DMS53 treated with DMSO at 0.1 percent for 48 hours (cell line): ENCODE results near the gene IL16.
"Not testable (repeated sequence)": the region's sequence is repeated elsewhere in the genome, so short reads cannot be mapped to it uniquely, and the experiment has no call there.

Experiments used
- DNase-seq: peaks from one replicate; lab custom pipeline; 2025; ENCODE audit not compliant: unreplicated experiment; lab: John Stamatoyannopoulos, UW

IL16 gene

GRCh38 chr15:81309647-81310450 lies 113.2 kb downstream of the IL16 start:
- no peak for DNase-seq

- DNase-seq = no peak
Measured at GRCh38 chr15:81310480-81310879, 113.8 kb downstream of the IL16 start.

GRCh38 chr15:81311752-81312464 lies 115.2 kb downstream of the IL16 start:
- DNase-seq = no peak

- no peak for DNase-seq
Measured at GRCh38 chr15:81312790-81313543, 116.3 kb downstream of the IL16 start.

- DNase-seq = no peak
Measured at GRCh38 chr15:81313686-81314085, 117.0 kb downstream of the IL16 start.

- no peak for DNase-seq
Measured at GRCh38 chr15:81314378-81314777, 117.7 kb downstream of the IL16 start.

- DNase-seq = no peak
Measured at GRCh38 chr15:81315452-81316175, 118.9 kb downstream of the IL16 start.

GRCh38 chr15:81316267-81316666 lies 119.6 kb downstream of the IL16 start:
- no peak for DNase-seq

GRCh38 chr15:81317642-81318017 lies 121.0 kb downstream of the IL16 start:
- no peak for DNase-seq

GRCh38 chr15:81321667-81322066 lies 125.0 kb downstream of the IL16 start:
- no peak for DNase-seq

- DNase-seq = no peak
Measured at GRCh38 chr15:81322676-81323253, 126.1 kb downstream of the IL16 start.

GRCh38 chr15:81323559-81323943 lies 126.9 kb downstream of the IL16 start:
- no peak for DNase-seq

- peak; percentile 84 for DNase-seq
Measured at GRCh38 chr15:81323944-81324881, 127.5 kb downstream of the IL16 start, which contains the start of gene STARD5. STARD5 (minus strand) TSS chr15:81324141; CDS start chr15:81324099, 42 bp downstream.

GRCh38 chr15:81326466-81327212 lies 130.0 kb downstream of the IL16 start:
- no peak for DNase-seq

GRCh38 chr15:81327516-81327915 lies 130.8 kb downstream of the IL16 start:
- no peak for DNase-seq

GRCh38 chr15:81329446-81329845 lies 132.8 kb downstream of the IL16 start:
- no peak for DNase-seq

GRCh38 chr15:81330366-81331090 lies 133.8 kb downstream of the IL16 start:
- DNase-seq = no peak

GRCh38 chr15:81331141-81331540 lies 134.5 kb downstream of the IL16 start:
- DNase-seq = not testable (repeated sequence)
